ENCODE results near the gene KRT86.

The KRT86 gene

GRCh38 chr12:52233462-52234207, 40.8 kb upstream of the KRT86 start:
- no peaks in the 10 kb centered on the region for H3K36me3 ChIP-seq
- no peaks in the 10 kb centered on the region; the same call in 1 of the 2 replicates for H3K4me1 ChIP-seq
- H3K9me3 ChIP-seq, result no peaks in the 10 kb centered on the region
- DNase-seq, result no peak
- TF ChIP-seq, protein P1, sequence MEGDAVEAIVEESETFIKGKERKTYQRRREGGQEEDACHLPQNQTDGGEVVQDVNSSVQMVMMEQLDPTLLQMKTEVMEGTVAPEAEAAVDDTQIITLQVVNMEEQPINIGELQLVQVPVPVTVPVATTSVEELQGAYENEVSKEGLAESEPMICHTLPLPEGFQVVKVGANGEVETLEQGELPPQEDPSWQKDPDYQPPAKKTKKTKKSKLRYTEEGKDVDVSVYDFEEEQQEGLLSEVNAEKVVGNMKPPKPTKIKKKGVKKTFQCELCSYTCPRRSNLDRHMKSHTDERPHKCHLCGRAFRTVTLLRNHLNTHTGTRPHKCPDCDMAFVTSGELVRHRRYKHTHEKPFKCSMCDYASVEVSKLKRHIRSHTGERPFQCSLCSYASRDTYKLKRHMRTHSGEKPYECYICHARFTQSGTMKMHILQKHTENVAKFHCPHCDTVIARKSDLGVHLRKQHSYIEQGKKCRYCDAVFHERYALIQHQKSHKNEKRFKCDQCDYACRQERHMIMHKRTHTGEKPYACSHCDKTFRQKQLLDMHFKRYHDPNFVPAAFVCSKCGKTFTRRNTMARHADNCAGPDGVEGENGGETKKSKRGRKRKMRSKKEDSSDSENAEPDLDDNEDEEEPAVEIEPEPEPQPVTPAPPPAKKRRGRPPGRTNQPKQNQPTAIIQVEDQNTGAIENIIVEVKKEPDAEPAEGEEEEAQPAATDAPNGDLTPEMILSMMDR (IDR thresholded peaks at IDR 0.05; ENCODE audit: low read depth, low read length), result no peak
- no peaks in the 10 kb centered on the region for H3K27me3 ChIP-seq
- H3K4me3 ChIP-seq (ENCODE audit: low read depth, low read length), result no peak overlapping the region

- Histone ChIP-seq H3K27me3 (no peaks in the 10 kb centered on the region), H3K4me3 (ENCODE audit: low read depth, low read length) (no peak overlapping the region), H3K4me1 (no peaks in the 10 kb centered on the region; the same call in 1 of the 2 replicates), H3K9me3 (no peaks in the 10 kb centered on the region), H3K36me3 (no peaks in the 10 kb centered on the region)
- TF ChIP-seq, protein P1 (IDR thresholded peaks at IDR 0.05; ENCODE audit: low read depth, low read length), result no peak
- DNase-seq, result no peak
Observed at GRCh38 chr12:52234223-52234810, 40.1 kb upstream of the KRT86 start.

DNA sequence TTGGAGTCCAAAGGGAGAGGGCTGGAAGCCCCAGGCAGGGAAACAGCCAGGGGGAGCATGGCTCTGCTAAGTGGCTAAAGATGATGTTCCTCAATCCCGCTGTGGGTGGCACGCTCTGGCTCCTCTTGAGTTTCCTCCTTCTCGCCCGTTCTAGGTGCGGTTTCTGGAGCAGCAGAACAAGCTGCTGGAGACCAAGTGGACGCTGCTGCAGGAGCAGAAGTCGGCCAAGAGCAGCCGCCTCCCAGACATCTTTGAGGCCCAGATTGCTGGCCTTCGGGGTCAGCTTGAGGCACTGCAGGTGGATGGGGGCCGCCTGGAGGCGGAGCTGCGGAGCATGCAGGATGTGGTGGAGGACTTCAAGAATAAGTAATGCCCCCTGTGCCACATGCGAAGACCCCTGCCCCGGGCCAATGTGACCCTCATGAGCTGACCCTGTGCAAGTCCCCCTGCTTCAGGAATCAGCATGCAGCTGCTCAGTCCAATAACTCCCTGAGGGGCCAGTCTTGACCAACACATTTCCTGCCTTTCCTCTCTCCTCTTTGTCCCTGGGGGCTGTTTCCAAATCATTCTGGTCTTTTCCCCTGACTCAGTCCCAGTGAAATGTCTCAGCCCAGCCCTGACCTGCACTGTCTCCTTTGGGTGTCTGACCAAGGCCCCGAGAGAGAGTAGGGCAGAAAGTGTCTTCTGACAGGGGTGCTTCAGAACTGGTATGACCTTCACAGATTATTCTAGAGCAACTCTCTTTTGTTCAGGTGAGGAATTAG, 39.3 kb upstream of the KRT86 start:
- TF ChIP-seq, protein P1 (IDR thresholded peaks at IDR 0.05; ENCODE audit: low read depth, low read length), result no peak
- no peaks in the 10 kb centered on the region; the same call in 1 of the 2 replicates for H3K4me1 ChIP-seq
- H3K27me3 ChIP-seq, result no peaks in the 10 kb centered on the region
- H3K4me3 ChIP-seq (ENCODE audit: low read depth, low read length), result no peak overlapping the region
- no peak for DNase-seq
- no peaks in the 10 kb centered on the region for H3K9me3 ChIP-seq
- no peaks in the 10 kb centered on the region for H3K36me3 ChIP-seq

DNA sequence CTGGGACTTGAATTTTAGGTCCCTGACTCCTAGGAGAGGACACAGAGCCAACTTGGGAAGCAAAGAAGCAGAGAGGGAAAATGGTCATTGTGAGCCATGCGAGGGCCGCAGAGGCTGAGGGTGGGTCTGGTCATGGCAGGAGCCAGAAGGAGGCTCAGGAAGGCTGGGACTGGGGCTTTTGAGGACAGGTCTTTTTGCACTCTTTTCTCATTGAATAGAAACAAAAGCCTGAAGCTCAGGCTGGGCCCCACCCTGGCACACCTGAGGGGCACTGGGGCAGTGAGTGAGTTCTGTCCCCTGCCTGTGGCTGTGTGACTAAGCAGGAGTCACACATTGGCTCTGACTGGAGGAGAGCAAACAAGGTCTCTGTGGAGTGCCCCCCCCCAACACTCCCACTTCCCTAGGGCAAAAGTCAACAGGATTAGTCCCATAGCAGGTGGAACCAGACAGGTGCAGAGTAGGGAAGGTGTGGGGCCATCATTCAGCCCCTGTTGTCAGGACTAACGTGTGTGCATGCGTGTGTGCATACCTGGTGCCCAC, 38.6 kb upstream of the KRT86 start:
- Histone ChIP-seq H3K27me3 (no peaks in the 10 kb centered on the region), H3K36me3 (no peaks in the 10 kb centered on the region), H3K4me1 (no peaks in the 10 kb centered on the region; the same call in 1 of the 2 replicates), H3K9me3 (no peaks in the 10 kb centered on the region), H3K4me3 (ENCODE audit: low read depth, low read length) (no peak overlapping the region)
- TF ChIP-seq, protein P1 (IDR thresholded peaks at IDR 0.05; ENCODE audit: low read depth, low read length), result no peak
- DNase-seq, result no peak

DNA sequence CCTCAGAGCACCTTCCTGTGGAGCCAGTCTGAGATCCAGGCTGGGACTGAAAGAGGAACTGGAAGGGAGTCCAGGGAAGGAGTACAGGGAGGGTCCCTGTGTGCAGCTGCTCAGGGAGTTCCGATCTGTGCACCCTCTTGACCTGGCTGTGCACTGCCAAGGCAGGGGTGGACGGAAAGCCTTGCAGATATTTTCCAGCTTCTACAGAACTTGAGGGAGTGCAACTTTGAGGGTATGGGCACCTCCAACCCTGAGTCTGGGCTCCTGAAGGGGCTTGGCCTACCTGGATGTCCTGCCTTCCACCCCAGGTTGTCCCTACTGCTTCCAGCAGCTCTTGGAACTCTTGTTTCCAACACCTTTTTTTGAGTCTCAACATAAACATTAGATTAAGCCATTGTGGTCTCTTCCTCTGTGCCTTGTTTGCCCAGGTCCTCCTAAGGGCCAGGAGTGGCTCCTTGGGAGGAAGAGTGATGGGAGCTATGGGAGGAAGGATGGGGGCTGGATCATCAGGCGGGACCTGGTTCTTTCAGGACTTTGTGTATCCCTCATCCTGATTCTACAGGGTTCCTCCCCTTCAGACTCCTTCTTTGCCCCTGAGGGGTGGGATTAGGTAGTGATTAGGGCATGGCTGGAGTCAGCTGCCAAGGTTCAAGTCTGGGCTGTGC, 37.9 kb upstream of the KRT86 start:
- Histone ChIP-seq H3K9me3 (no peaks in the 10 kb centered on the region), H3K4me1 (no peaks in the 10 kb centered on the region; the same call in none of the 2 replicates), H3K36me3 (no peaks in the 10 kb centered on the region), H3K4me3 (ENCODE audit: low read depth, low read length) (no peak overlapping the region), H3K27me3 (no peaks in the 10 kb centered on the region)
- TF ChIP-seq, protein P1 (IDR thresholded peaks at IDR 0.05; ENCODE audit: low read depth, low read length), result no peak
- DNase-seq, result no peak
